WTC11 (cell line): ENCODE data around the gene DHX38. TPM values are rescaled to one million over a fixed set of nuclear protein-coding genes. Genes with fewer than 3 reads are reported as not detected.
"Not testable (repeated sequence)": the region's sequence is repeated elsewhere in the genome, so short reads cannot be mapped to it uniquely, and the experiment has no call there.

Source experiments
- ATAC-seq: fragments of 200-7000 bp; cut with Tn5 transposase; 2 replicates; pipeline ENCODE4 v1.10.0; 2021; ENCODE audit warnings: mild to moderate bottlenecking, moderate library complexity
- CTCF ChIA-PET: fragments of 300-600 bp; sonication (Branson Sonifier 250); formaldehyde crosslinking; loops from one replicate; lab custom pipeline; 2021; ENCODE audit warnings: antibody characterized with exemption; lab: Charles Lee
- POLR2A ChIA-PET: fragments of 350-600 bp; sonication (Branson Sonifier 250); formaldehyde crosslinking; loops from one replicate; lab custom pipeline; 2021; ENCODE audit warnings: antibody characterized with exemption; lab: Charles Lee
- DNase-seq: peaks from one replicate; pipeline ENCODE4 v3.0.0; 2021; ENCODE audit warnings: low spot score
- H3K27ac Mint-ChIP-seq: 2 replicates; pipeline ENCODE4 v1.8.0; 2021; ENCODE audit warnings: mixed read lengths
- H3K27me3 Mint-ChIP-seq: 2 replicates; pipeline ENCODE4 v1.8.0; 2021; ENCODE audit warnings: low read depth, mild to moderate bottlenecking, moderate library complexity, mixed read lengths
- H3K36me3 Mint-ChIP-seq: 2 replicates; pipeline ENCODE4 v1.8.0; 2021; ENCODE audit warnings: mixed read lengths
- H3K4me1 Mint-ChIP-seq: 2 replicates; pipeline ENCODE4 v1.8.0; 2022; ENCODE audit warnings: mixed read lengths
- H3K4me3 Mint-ChIP-seq: 2 replicates; pipeline ENCODE4 v1.8.0; 2021; ENCODE audit warnings: mild to moderate bottlenecking, moderate library complexity, mixed read lengths
- H3K9me3 Mint-ChIP-seq: 2 replicates; pipeline ENCODE4 v1.8.0; 2021; ENCODE audit warnings: mixed read lengths
- ATF3 ChIP-seq: sonication (generic); formaldehyde crosslinking; conservative IDR thresholded peaks from 2 replicates; pipeline ENCODE4 v1.8.1; 2022; ENCODE audit warnings: mild to moderate bottlenecking, missing genetic modification reagents
- CDX4 ChIP-seq: fragments of 250-450 bp; sonication (Bioruptor Pico); IDR thresholded peaks from 2 replicates; pipeline ENCODE4 v1.9.0; 2021; ENCODE audit warnings: moderate library complexity, mild to moderate bottlenecking, inconsistent platforms, borderline replicate concordance
- CREB1 ChIP-seq: sonication (generic); formaldehyde crosslinking; IDR thresholded peaks from 2 replicates; pipeline ENCODE4 v1.8.0; 2023; ENCODE audit warnings: mild to moderate bottlenecking, missing genetic modification reagents
- EMX1 ChIP-seq: fragments of 250-450 bp; sonication (Bioruptor Pico); IDR thresholded peaks from 2 replicates; pipeline ENCODE4 v1.8.0; 2021; ENCODE audit warnings: mild to moderate bottlenecking
- ETV6 ChIP-seq: sonication (generic); formaldehyde crosslinking; IDR thresholded peaks from 2 replicates; pipeline ENCODE4 v1.8.1; 2022; ENCODE audit warnings: mild to moderate bottlenecking, missing genetic modification reagents
- IRF2 ChIP-seq: sonication (generic); formaldehyde crosslinking; IDR thresholded peaks from 2 replicates; pipeline ENCODE4 v1.8.0; 2022; ENCODE audit warnings: low read depth, missing genetic modification reagents, borderline replicate concordance
- MAX ChIP-seq: sonication (generic); formaldehyde crosslinking; IDR thresholded peaks from 2 replicates; pipeline ENCODE4 v1.8.0; 2022; ENCODE audit warnings: mild to moderate bottlenecking, missing genetic modification reagents
- PRDM15 ChIP-seq: sonication (generic); formaldehyde crosslinking; IDR thresholded peaks from 2 replicates; pipeline ENCODE4 v1.8.0; 2022; ENCODE audit warnings: missing genetic modification reagents
- RELA ChIP-seq: sonication (generic); formaldehyde crosslinking; IDR thresholded peaks from 2 replicates; pipeline ENCODE4 v1.8.1; 2022; ENCODE audit warnings: missing genetic modification reagents, mild to moderate bottlenecking, borderline replicate concordance
- RORB ChIP-seq: fragments of 250-450 bp; sonication (Bioruptor Pico); IDR thresholded peaks from 2 replicates; pipeline ENCODE4 v1.9.0; 2021; ENCODE audit warnings: mild to moderate bottlenecking
- TCF7 ChIP-seq: sonication (generic); formaldehyde crosslinking; IDR thresholded peaks from 2 replicates; pipeline ENCODE4 v1.8.0; 2022; ENCODE audit warnings: mild to moderate bottlenecking, low read depth, missing genetic modification reagents, moderate library complexity
- ZNF121 ChIP-seq: sonication (generic); formaldehyde crosslinking; IDR thresholded peaks from 2 replicates; pipeline ENCODE4 v1.8.0; 2023; ENCODE audit warnings: missing genetic modification reagents
- ZNF219 ChIP-seq: sonication (generic); formaldehyde crosslinking; IDR thresholded peaks from 2 replicates; pipeline ENCODE4 v1.8.0; 2023; ENCODE audit warnings: missing genetic modification reagents, mild to moderate bottlenecking, borderline replicate concordance
- ZNF281 ChIP-seq: sonication (generic); formaldehyde crosslinking; IDR thresholded peaks from 2 replicates; pipeline ENCODE4 v1.8.0; 2023; ENCODE audit warnings: mild to moderate bottlenecking, missing genetic modification reagents
- total RNA-seq: library from RNA; stranded (reverse); gene quantifications from 3 replicates; pipeline ENCODE4 v1.2.3, GENCODE V29; 2021

The DHX38 gene
- total RNA-seq, 1 experiment from 2014 or later, result 91.7 TPM

GRCh38 chr16:72055911-72056310 is 37.7 kb upstream of the DHX38 start (continued):
- TF ChIP-seq ZNF219 (CRISPR knock-in tag) (no peak), ZNF281 (CRISPR knock-in tag) (no peak), ATF3 (no peak), CREB1 (CRISPR knock-in tag) (no peak), RELA (CRISPR knock-in tag) (no peak), EMX1 (no peak), RORB (no peak), ETV6 (no peak), PRDM15 (no peak), IRF2 (no peak), ZNF121 (no peak), TCF7 (no peak), CDX4 (CRISPR knock-in tag) (no peak)

GRCh38 chr16:72057313-72057712 is 36.3 kb upstream of the DHX38 start:
- CTCF ChIA-PET, H3K4me1 Mint-ChIP-seq, H3K27ac Mint-ChIP-seq, H3K27me3 Mint-ChIP-seq, H3K36me3 Mint-ChIP-seq, DNase-seq, H3K9me3 Mint-ChIP-seq, H3K4me3 Mint-ChIP-seq, POLR2A ChIA-PET: not testable (repeated sequence)
- peak; percentile 48; the same call in 1 of the 2 replicates for ATAC-seq

GRCh38 chr16:72059060-72059459 is 34.6 kb upstream of the DHX38 start:
- H3K36me3 Mint-ChIP-seq, H3K4me3 Mint-ChIP-seq, POLR2A ChIA-PET, H3K27me3 Mint-ChIP-seq, CTCF ChIA-PET, H3K4me1 Mint-ChIP-seq, H3K27ac Mint-ChIP-seq, DNase-seq, H3K9me3 Mint-ChIP-seq: not testable (repeated sequence)
- ATAC-seq, result peak; percentile 42; the same call in 1 of the 2 replicates

- Mint-ChIP-seq H3K4me3 (no peak overlapping the region), H3K4me1 (no peaks in the 10 kb centered on the region), H3K36me3 (no peaks in the 10 kb centered on the region), H3K9me3 (no peaks in the 10 kb centered on the region), H3K27me3 (peaks cover 3% of the 10 kb centered on the region; the same call in 1 of the 2 replicates), H3K27ac (no peak overlapping the region)
- no peak for TF ChIP-seq MAX (CRISPR knock-in tag)
- ChIA-PET POLR2A (no interaction called here), CTCF (no interaction called here)
- DNase-seq (no peak), ATAC-seq (no peak)
These were observed 33.2 kb upstream of the DHX38 start for GRCh38 chr16:72060405-72060804.
